HG02840 (cell line): ENCODE data around the gene HPS3.

Experiments
- ATAC-seq: cut with Tn5 transposase; IDR thresholded peaks from one replicate; pipeline ENCODE4 v1.9.1; 2021; ENCODE audit warnings: mild to moderate bottlenecking, moderate library complexity, moderate number of reproducible peaks; ENCODE audit not compliant: unreplicated experiment, low FRiP score

HPS3 gene

GRCh38 chr3:149119466-149119865 lies 10.0 kb upstream of the HPS3 start:
- no peak for ATAC-seq

- ATAC-seq = no peak
These were observed 9.1 kb upstream of the HPS3 start for GRCh38 chr3:149120051-149120972.

- ATAC-seq = no peak
These were observed 6.5 kb upstream of the HPS3 start for GRCh38 chr3:149122721-149123578.

DNA sequence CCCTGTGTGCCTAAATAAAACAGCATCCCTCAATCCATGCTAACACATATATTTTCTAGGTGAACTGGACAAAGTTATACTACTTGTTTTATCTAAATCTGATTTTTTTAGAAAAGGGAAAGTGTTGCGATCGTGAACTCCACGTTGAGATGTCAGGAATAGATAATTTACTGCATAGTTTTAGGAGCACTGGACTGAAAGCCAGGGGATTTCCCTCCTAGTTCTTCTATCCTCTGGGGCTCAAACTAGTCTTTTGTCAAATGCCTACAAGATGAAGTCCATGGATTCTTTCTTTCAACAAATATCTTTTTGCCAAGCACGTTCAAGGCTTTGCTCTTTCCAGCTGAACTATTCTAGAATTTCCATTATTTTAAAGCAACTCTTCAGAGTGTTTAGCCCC lies 617 bp upstream of the HPS3 start:
- no peak for ATAC-seq

DNA sequence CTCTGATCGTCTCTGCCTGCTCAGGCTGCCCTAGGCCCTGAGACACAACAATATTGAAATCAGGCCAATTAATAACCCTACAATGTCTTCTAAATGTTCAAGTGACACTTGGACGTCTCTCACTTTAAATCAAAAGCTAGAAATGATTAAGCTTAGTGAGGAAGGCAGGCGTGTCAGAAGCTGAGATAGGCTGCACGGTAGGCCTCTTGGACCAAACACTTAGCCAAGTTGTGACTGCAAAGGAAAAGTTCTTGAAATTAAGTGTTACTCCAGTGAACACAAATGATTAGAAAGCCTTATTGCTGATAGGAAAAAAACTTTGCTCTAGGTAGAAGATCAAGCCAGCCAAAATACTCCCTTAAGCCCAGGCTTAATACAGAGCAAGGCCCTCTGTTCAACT lies 2.2 kb downstream of the HPS3 start:
- no peak for ATAC-seq

DNA sequence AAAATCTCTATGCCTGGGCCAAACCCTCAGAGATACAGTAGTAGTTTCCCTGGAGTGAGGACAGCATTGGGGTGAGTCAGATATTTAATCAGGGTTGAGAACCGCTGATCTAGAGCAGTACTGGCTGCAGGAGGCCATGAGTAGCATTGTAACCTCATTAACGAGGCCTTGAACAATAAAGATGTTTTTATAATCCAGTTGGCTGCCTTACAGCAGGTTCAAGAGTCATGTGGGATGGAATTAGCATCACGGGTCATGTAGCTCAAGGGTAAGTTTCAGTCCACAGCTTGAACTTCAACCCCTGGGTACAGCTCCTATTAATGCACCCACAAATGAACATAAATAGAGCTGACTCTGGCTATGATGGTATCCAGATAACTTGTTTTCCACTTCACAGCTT lies 5.1 kb downstream of the HPS3 start:
- ATAC-seq = no peak

GRCh38 chr3:149142682-149143081 lies 13.2 kb downstream of the HPS3 start:
- no peak for ATAC-seq

GRCh38 chr3:149145356-149145755 lies 15.9 kb downstream of the HPS3 start:
- no peak for ATAC-seq

DNA sequence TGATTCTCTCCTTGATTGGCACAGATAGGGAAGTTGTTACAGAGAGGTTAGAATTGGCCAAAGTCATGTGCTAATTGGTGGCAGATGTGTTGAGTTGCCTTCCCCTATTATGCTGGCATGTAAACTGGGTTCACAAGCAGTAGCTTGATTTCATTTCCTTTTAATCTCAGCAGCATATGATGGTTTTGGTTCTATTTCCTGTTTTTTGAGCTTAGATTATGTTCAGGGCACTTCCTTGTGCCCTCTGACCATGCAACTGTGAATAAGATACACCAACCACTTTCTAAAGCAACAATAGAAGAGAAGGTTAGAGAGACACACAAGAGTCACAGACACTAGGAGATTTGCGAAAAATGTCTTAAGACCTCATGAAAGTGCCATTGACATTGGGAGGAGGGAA lies 16.5 kb downstream of the HPS3 start:
- peak; percentile 61 for ATAC-seq

DNA sequence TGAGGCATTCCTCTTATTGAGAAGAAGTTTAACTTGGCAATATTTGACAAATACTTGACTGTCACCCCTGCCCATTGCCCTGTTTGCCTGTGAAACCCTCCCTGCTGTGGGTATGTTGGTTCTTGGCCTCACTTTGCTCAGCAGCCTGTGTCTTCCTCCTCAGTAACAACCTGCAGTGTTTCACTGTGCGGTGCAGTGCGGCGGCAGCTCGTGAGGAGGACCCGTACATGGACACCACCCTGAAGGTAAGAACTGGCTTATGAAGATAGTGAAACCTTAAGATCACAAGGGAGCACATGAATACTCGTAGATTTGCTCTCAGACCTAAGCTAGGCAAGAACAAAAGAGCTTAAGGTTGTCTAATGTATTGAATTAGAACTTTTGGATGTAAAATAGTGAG lies 21.0 kb downstream of the HPS3 start:
- ATAC-seq = no peak

GRCh38 chr3:149151843-149152242 lies 22.4 kb downstream of the HPS3 start:
- no peak for ATAC-seq

GRCh38 chr3:149152420-149152819 lies 23.0 kb downstream of the HPS3 start:
- peak; percentile 91 for ATAC-seq

DNA sequence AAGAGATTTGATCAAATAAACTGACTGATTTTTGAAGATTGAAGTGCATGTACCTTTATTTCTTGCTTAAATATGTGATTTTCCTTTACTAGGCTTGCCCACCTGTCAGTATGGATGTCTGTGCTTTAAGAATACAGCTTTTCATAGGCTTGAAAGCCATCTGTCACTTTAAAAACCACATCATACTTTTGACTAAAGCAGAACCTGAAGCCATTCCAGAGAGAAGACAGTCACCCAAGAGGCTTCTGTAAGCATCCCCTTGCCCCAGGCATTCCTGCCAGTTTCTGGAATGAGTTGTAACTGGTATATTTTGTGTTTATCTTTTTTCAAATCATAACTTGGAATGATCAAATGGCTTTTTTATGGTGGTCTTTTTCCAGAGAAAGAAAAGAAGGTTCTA lies 24.0 kb downstream of the HPS3 start:
- no peak for ATAC-seq

- no peak for ATAC-seq
These were observed 31.4 kb downstream of the HPS3 start for GRCh38 chr3:149160754-149161300.

DNA sequence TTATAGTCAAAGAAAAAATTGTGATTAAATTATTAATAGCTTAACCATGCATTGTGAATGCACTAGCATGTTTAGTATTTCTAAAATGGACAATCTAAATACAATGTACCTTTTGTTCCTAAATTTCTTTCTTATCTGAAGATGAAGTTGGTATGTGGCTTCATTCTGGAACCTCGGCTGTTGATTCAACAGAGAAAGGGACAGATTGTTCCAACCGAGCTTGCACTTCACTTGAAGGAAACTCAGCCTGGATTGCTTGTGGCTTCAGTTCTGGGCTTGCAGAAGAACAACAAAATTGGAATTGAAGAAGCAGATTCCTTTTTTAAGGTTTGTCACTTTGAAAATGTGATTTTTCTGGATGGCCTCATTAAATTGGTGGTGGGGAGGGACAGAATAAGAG lies 32.6 kb downstream of the HPS3 start:
- ATAC-seq = no peak

GRCh38 chr3:149163066-149163465 lies 33.6 kb downstream of the HPS3 start:
- ATAC-seq = no peak

GRCh38 chr3:149167898-149168297 lies 38.5 kb downstream of the HPS3 start:
- ATAC-seq = no peak

- no peak for ATAC-seq
These were observed 41.2 kb downstream of the HPS3 start for GRCh38 chr3:149170672-149171071.

- ATAC-seq = no peak
These were observed 45.5 kb downstream of the HPS3 start for GRCh38 chr3:149174901-149175300.

- ATAC-seq = no peak
These were observed 47.7 kb downstream of the HPS3 start for GRCh38 chr3:149177122-149177521.

- ATAC-seq = no peak
These were observed 49.8 kb downstream of the HPS3 start for GRCh38 chr3:149179220-149179619.
